HEK293 (cell line): Measurements from ENCODE around the gene RNF135.

Source experiments
- CTCF ChIA-PET: fragments of 350-600 bp; formaldehyde crosslinking; extraction: SDS; loops from one replicate; lab custom pipeline; 2021; ENCODE audit warnings: antibody characterized with exemption; lab: Yijun Ruan, JAX
- POLR2A ChIA-PET: fragments of 300-600 bp; formaldehyde crosslinking; extraction: SDS; loops from one replicate; lab custom pipeline; 2020; ENCODE audit warnings: antibody characterized with exemption, inconsistent platforms; lab: Yijun Ruan, JAX
- H3K27ac ChIP-seq: fragments of 200-500 bp; sonication (Bioruptor generic); 2 replicates; pipeline ENCODE4 v1.5.1; 2014; ENCODE audit warnings: low read depth, low read length, control low read depth, inconsistent platforms; ENCODE audit errors: extremely low read depth
- H3K36me3 ChIP-seq, 2 experiments: fragments of 200-500 bp in 1 of 2; sonication (Bioruptor generic) in 1 of 2; 1 replicate in 1 of 2; 2 replicates in 1 of 2; pipeline ENCODE4 v1.5.1; 2014 to 2017; ENCODE audit warnings: inconsistent platforms in 2 of 2, low read length in 2 of 2; ENCODE audit not compliant: control insufficient read depth in 2 of 2, insufficient read depth in 1 of 2
- H3K4me1 ChIP-seq: fragments of 200-500 bp; sonication (Bioruptor generic); 2 replicates; pipeline ENCODE4 v1.5.1; 2014; ENCODE audit warnings: mild to moderate bottlenecking, low read length, inconsistent platforms; ENCODE audit not compliant: control insufficient read depth, insufficient read depth
- H3K4me3 ChIP-seq: 2 replicates; pipeline ENCODE4 v1.5.1; 2011; ENCODE audit warnings: low read depth, mild to moderate bottlenecking, control low read depth, low read length, moderate library complexity
- H3K9me3 ChIP-seq: fragments of 200-500 bp; sonication (Bioruptor generic); 2 replicates; pipeline ENCODE4 v1.5.1; 2014; ENCODE audit warnings: low read depth, low read length, inconsistent platforms; ENCODE audit not compliant: control insufficient read depth, insufficient read depth
- IKZF3 ChIP-seq: fragments of 450-650 bp; IDR thresholded peaks from 2 replicates; pipeline ENCODE4 v1.5.0; 2018; ENCODE audit warnings: missing biosample characterization, mild to moderate bottlenecking, missing genetic modification characterization, moderate library complexity
- MYNN ChIP-seq: fragments of 450-650 bp; formaldehyde crosslinking; IDR thresholded peaks from 2 replicates; pipeline ENCODE4 v1.5.1; 2016; ENCODE audit warnings: missing biosample characterization, missing genetic modification characterization, borderline replicate concordance
- SCRT2 ChIP-seq: fragments of 450-650 bp; formaldehyde crosslinking; IDR thresholded peaks from 2 replicates; pipeline ENCODE4 v1.5.1; 2016; ENCODE audit warnings: missing biosample characterization, missing genetic modification characterization
- SP7 ChIP-seq: fragments of 450-650 bp; formaldehyde crosslinking; IDR thresholded peaks from 2 replicates; pipeline ENCODE4 v1.5.1; 2016; ENCODE audit warnings: missing biosample characterization, missing genetic modification characterization
- ZBTB10 ChIP-seq: fragments of 450-650 bp; formaldehyde crosslinking; IDR thresholded peaks from 2 replicates; pipeline ENCODE4 v1.5.1; 2016; ENCODE audit warnings: missing biosample characterization, missing genetic modification characterization
- ZBTB26 ChIP-seq: fragments of 450-650 bp; formaldehyde crosslinking; optimal IDR thresholded peaks from 2 replicates; pipeline ENCODE3; 2016; ENCODE audit warnings: missing biosample characterization, mild to moderate bottlenecking, missing genetic modification characterization
- ZFHX2 ChIP-seq: fragments of 450-650 bp; formaldehyde crosslinking; conservative IDR thresholded peaks from 2 replicates; pipeline ENCODE4 v1.5.1; 2016; ENCODE audit warnings: missing biosample characterization, missing genetic modification characterization
- ZNF112 ChIP-seq: fragments of 450-650 bp; formaldehyde crosslinking; IDR thresholded peaks from 2 replicates; pipeline ENCODE4 v1.5.0; 2017; ENCODE audit warnings: missing biosample characterization, missing genetic modification characterization
- ZNF148 ChIP-seq: fragments of 450-650 bp; formaldehyde crosslinking; IDR thresholded peaks from 2 replicates; pipeline ENCODE4 v1.5.0; 2017; ENCODE audit warnings: missing biosample characterization, missing genetic modification characterization, borderline replicate concordance
- ZNF2 ChIP-seq: fragments of 450-650 bp; formaldehyde crosslinking; IDR thresholded peaks from 2 replicates; pipeline ENCODE4 v1.5.1; 2016; ENCODE audit warnings: missing biosample characterization, missing genetic modification characterization
- ZNF248 ChIP-seq: fragments of 450-650 bp; formaldehyde crosslinking; IDR thresholded peaks from 2 replicates; pipeline ENCODE4 v1.5.1; 2017; ENCODE audit warnings: missing biosample characterization, missing genetic modification characterization
- ZNF274 ChIP-seq, 2 experiments: fragments of 200-500 bp in 1 of 2; fragments of 450-650 bp in 1 of 2; sonication (Bioruptor generic) in 1 of 2; formaldehyde crosslinking in 1 of 2; IDR thresholded peaks; 2 replicates each; pipeline versions ENCODE4 v1.5.1 to v1.6.1; 2014 to 2016; ENCODE audit warnings: borderline replicate concordance in 1 of 2, inconsistent platforms in 1 of 2, low read length in 1 of 2, missing biosample characterization in 1 of 2, missing genetic modification characterization in 1 of 2
- ZNF280D ChIP-seq: fragments of 450-650 bp; formaldehyde crosslinking; IDR thresholded peaks from 2 replicates; pipeline ENCODE4 v1.5.1; 2016; ENCODE audit warnings: missing biosample characterization, missing genetic modification characterization
- ZNF335 ChIP-seq: fragments of 450-650 bp; formaldehyde crosslinking; conservative IDR thresholded peaks from 2 replicates; pipeline ENCODE4 v1.5.1; 2016; ENCODE audit warnings: missing biosample characterization, missing genetic modification characterization
- ZNF521 ChIP-seq: fragments of 450-650 bp; formaldehyde crosslinking; IDR thresholded peaks from 2 replicates; pipeline ENCODE4 v1.5.1; 2017; ENCODE audit warnings: missing biosample characterization, mild to moderate bottlenecking, missing genetic modification characterization
- ZNF571 ChIP-seq: fragments of 450-650 bp; formaldehyde crosslinking; IDR thresholded peaks from 2 replicates; pipeline ENCODE4 v1.5.0; 2017; ENCODE audit warnings: missing biosample characterization, missing genetic modification characterization
- ZNF585B ChIP-seq: fragments of 450-650 bp; formaldehyde crosslinking; IDR thresholded peaks from 2 replicates; pipeline ENCODE4 v1.5.1; 2016; ENCODE audit warnings: missing biosample characterization, missing genetic modification characterization
- ZNF658 ChIP-seq: fragments of 450-650 bp; formaldehyde crosslinking; IDR thresholded peaks from 2 replicates; pipeline ENCODE4; 2016; ENCODE audit warnings: missing biosample characterization, missing genetic modification characterization
- ZNF664 ChIP-seq: fragments of 450-650 bp; formaldehyde crosslinking; IDR thresholded peaks from 2 replicates; pipeline ENCODE4 v1.5.1; 2016; ENCODE audit warnings: missing biosample characterization, missing genetic modification characterization
- ZNF76 ChIP-seq: fragments of 450-650 bp; formaldehyde crosslinking; IDR thresholded peaks from 2 replicates; pipeline ENCODE4; 2016; ENCODE audit warnings: low read depth, missing biosample characterization, missing genetic modification characterization, borderline replicate concordance
- ZNF768 ChIP-seq: fragments of 450-650 bp; formaldehyde crosslinking; IDR thresholded peaks from 2 replicates; pipeline ENCODE4 v1.5.1; 2018; ENCODE audit warnings: missing biosample characterization, mild to moderate bottlenecking, missing genetic modification characterization
- ZNF837 ChIP-seq: fragments of 450-650 bp; formaldehyde crosslinking; IDR thresholded peaks from 2 replicates; pipeline ENCODE4 v1.5.1; 2016; ENCODE audit warnings: missing biosample characterization, missing genetic modification characterization
- ZXDB ChIP-seq: fragments of 450-650 bp; formaldehyde crosslinking; IDR thresholded peaks from 2 replicates; pipeline ENCODE4 v1.5.1; 2016; ENCODE audit warnings: missing biosample characterization, missing genetic modification characterization

RNF135 gene

GRCh38 chr17:30997270-30997669 lies 26.4 kb downstream of the RNF135 start:
- Histone ChIP-seq H3K36me3 (peaks cover 15 to 40% of the 10 kb centered on the region in 2 experiments; a peak in 2 of 3 replicates), H3K4me1 (peaks cover 4% of the 10 kb centered on the region; the same call in 1 of the 2 replicates), H3K4me3 (no peak overlapping the region), H3K9me3 (no peaks in the 10 kb centered on the region), H3K27ac (no peak overlapping the region)
- ChIA-PET POLR2A (interaction anchor here (0.5 kb wide), 1 partner anchor 207 kb away, joined by 3 read pairs; no protein-coding TSS in a partner anchor), CTCF (interaction anchor here (0.6 to 1.6 kb wide), 3 partner anchors 18 to 220 kb away, joined by 3 read pairs; no protein-coding TSS in a partner anchor)
- TF ChIP-seq IKZF3 (no peak), MYNN (no peak), ZNF664 (tag by site-specific recombination) (no peak), ZXDB (tag by site-specific recombination) (no peak), ZBTB10 (tag by site-specific recombination) (no peak), ZNF274 (IDR thresholded peaks at IDR 0.05; ENCODE audit: low read length) (no peak), ZNF274 (tag by site-specific recombination; IDR thresholded peaks at IDR 0.05; ENCODE audit: borderline replicate concordance) (no peak), ZNF248 (tag by site-specific recombination) (no peak), ZNF521 (tag by site-specific recombination) (no peak), ZNF335 (tag by site-specific recombination) (no peak), SP7 (tag by site-specific recombination) (no peak), ZNF112 (tag by site-specific recombination) (no peak), ZBTB26 (tag by site-specific recombination) (no peak)

GRCh38 chr17:30997842-30998241 lies 27.0 kb downstream of the RNF135 start:
- no peak overlapping the region for H3K4me3 ChIP-seq
- H3K36me3 ChIP-seq: peaks cover 18 to 43% of the 10 kb centered on the region in 2 experiments; a peak in 2 of 3 replicates
- no peak overlapping the region for H3K27ac ChIP-seq
- ChIA-PET CTCF (interaction anchor here (1.4 to 1.6 kb wide), 2 partner anchors 17 to 219 kb away, joined by 3 read pairs; no protein-coding TSS in a partner anchor), POLR2A (no interaction called here)
- H3K4me1 ChIP-seq: peaks cover 4% of the 10 kb centered on the region; the same call in 1 of the 2 replicates
- H3K9me3 ChIP-seq: no peaks in the 10 kb centered on the region
- TF ChIP-seq ZNF148 (no peak), ZNF76 (no peak), ZNF658 (tag by site-specific recombination) (no peak), ZFHX2 (no peak), ZNF280D (no peak), ZNF837 (tag by site-specific recombination) (no peak), ZNF571 (tag by site-specific recombination) (no peak), ZNF768 (tag by site-specific recombination) (no peak), ZNF585B (tag by site-specific recombination) (no peak), SCRT2 (tag by site-specific recombination) (no peak), ZBTB10 (tag by site-specific recombination) (no peak), ZNF2 (tag by site-specific recombination) (no peak)
